NCI-H345 (cell line): ENCODE data around the gene CACNB4.

Source experiments
- DNase-seq: peaks from one replicate; lab custom pipeline; 2025; lab: John Stamatoyannopoulos, UW

Gene CACNB4

DNA sequence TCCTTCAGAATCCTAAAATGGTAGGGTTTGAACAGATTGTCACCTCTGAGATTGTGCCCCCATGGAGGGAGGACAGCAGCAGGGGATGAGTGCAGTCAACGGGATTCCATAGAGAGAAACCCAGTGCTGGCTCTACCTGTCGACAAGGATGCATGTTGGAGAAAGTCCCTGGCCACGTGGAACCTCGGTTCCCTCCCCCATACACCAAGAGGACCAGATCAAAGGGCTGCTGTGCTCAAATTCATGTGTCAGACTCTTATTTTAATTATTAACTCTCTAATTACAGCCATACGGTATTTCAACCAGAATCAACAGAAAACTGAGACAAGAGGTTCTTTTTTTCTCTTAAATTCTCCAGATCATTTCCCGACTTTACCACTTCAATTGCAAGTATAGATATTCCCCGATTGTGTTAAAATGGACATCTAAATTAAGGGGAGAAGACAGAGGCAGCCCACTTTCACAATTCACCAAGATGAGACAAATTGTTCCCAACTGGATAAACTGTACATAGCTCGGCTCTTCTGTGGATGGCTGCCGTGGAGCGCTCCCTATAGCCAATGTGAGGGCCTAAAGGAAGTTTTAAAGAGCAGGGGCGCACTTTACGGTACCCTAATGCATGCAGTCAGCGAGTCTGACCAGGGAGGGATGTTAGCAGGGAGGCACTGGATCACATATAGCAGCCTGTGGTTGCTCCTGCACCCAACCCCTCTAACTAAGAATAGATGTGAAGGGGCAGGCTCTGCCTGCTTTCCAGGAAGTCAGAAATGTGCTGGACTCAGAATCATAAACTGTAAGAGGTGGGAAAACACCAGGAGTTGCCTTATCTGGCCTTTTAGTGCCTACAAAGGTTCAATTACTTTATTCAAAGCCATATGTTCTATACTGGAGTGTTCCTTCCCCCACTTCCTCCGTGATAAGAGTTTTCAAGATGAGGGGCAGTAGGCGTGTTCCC is 123.1 kb downstream of the CACNB4 start:
- DNase-seq, result no peak

DNA sequence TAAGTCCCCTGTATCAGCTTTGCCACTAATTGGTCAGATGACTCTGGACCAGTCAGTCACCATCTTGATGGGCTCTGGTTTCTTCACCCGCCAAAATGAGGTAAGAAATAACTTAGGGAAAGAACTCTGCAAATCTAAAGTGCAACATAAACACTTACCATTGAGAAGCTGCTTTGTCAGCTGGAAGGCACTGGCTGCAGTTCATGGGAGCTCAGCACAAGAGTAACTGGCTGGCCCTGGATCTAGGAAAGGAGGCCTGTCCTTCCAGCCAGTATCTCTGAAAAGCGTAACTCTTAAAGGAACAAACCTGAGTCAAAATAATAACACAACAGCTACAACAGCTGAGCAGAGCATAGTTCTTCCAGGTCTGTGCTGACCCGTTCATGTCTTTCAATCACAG is 123.9 kb downstream of the CACNB4 start:
- DNase-seq, result no peak

DNA sequence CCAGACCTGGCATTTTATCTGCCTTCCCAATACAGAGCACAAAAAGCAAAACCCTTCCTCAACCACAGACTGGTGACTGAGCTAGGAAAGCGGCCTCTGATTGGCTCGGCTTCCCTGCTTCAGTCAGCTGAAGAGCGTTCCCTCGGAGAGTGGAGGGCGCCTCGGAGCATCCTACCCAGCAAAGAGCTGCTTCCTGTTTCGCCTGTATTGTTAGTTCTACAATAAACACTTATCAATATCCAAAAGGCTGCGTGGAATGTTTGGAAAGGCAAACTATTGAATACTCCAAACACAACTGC is 125.0 kb downstream of the CACNB4 start:
- DNase-seq, result peak; percentile 86

DNA sequence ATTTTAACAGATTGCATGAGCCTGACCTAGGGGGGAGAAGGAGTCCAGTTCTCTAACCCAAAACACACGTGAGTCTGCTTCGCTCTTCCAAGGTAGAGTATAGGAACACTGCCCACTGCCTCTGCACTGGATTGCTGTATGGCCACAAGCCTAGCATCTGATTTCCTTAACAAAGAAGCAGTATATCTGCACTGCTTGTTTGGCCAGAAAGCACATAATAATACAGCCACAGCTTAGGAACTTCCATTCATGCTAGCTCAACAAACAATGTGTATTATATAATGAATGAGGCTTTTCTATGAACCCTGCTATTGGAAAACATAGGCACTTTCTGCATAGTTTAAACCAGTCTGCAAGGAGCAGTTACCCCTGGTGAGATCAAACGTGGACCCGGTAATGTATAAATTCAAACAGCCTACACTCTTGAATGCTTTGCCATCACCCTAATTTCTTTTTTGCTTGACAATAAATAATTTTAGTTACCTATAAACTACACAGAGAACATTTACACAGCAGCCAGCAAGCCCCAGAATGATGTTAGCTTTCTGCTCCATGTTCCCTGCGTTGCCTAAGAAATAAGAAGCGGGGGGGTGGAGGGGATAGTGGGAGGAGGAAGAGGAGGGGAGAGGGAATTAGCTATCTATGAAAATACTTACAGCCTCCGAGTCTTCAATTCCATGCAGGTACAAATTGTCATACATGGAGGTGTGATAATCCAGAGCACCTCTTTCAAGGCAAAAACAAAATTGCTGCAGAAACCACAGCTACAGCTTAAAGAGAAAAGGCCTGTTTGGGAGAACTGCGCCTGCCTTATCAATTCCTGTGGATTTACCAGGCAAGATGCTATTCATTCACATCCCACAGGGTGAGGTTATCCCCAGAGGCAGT is 125.6 kb downstream of the CACNB4 start:
- peak; percentile 47 for DNase-seq

DNA sequence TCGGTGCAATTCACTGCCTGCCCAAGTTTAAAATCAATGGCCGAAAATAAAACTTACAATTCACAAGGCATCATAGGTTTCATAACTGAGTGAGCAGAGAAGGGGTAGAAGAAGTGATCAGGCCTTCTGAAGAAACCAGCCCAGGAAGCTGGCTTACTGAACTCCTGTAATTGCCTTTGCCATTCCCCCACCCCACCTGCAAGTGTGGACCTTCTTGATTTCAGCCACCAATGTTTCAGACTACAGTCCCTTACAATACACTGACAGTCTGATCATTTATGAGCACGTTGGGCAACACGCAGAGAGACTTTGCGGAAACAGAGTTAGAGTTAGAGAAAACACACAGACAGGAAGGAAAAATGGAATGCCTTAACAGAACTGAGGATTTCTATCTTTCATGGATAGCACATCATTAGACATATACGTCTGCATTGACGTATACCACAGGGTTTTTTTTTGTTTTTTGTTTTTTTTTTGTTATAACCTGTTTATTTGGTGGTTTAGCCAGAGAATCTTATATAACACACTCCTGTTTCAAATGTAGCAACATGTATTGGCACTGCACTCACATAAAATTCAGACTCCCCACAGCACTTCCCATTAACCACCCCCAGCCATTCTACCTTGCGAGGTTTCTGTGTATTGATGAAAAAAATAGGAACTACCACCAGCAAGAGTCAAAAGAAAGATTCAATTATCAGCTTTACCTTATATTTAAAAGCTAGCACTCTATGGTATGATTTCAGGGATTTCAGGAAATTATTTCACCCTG is 126.4 kb downstream of the CACNB4 start:
- DNase-seq, result no peak

DNA sequence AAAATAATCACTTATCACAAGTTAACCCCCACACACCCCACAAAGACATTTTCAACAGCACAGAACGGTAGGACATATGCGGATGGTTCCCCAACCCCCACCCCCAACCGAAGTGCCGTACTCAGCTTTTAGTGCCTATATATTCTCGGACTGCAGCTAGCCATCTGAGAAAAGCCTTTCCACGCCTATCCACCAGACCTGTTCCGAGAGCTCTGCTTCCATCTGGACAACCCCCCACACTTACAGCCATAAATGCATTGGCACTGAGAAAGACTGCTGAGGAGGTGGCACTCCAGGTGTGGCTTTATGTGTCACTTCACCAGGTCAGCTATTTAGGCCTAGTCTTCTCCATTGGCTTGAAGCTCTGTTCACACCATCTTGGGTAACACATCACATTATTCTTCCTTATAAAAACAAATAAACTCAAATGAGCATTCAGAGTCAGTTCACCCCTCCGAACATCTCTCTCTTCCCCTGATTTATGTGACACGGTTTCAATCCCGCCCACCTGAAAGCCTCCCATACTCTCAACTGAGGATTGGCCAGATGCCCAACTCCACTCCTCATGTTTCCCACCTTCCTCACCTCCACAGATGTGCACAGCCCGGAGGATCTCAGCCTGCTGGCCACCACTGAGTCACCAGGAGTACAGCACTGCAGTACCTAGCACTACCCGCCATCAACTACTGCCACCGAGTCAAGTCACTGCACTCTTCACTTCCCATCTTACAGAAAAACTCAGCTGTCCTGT is 127.4 kb downstream of the CACNB4 start:
- DNase-seq, result no peak

DNA sequence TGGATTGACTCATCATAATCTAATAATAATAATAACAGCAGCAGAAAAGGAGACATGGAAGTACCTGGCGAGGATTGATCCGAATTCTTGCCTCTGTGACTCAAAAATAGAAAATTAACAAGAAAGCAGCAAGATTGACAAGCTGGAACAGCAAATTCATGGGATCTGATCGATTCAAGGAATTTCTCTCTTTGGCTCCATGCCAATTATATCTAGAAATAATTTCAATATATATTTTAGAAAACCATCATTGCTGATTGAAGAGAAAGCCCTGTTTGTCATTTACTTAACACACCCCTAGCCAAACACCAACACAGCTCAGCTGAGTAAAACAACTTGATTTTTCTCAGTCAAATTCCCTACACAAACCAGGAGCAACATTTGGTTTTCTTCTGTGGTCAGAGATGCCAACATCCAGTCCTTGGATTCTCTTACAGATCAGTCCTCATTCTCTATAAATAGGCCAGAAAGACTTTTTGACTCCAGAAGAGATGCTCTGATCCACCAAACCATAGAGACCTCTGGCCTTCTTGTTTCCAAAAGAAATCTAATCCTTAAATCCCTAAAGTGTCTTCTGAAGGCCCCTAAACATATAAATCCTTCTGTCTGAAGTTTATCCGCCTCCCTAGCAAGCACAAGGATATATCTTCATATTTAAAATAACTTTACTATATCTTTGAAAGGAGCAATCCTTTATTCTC is 129.9 kb downstream of the CACNB4 start:
- no peak for DNase-seq

DNA sequence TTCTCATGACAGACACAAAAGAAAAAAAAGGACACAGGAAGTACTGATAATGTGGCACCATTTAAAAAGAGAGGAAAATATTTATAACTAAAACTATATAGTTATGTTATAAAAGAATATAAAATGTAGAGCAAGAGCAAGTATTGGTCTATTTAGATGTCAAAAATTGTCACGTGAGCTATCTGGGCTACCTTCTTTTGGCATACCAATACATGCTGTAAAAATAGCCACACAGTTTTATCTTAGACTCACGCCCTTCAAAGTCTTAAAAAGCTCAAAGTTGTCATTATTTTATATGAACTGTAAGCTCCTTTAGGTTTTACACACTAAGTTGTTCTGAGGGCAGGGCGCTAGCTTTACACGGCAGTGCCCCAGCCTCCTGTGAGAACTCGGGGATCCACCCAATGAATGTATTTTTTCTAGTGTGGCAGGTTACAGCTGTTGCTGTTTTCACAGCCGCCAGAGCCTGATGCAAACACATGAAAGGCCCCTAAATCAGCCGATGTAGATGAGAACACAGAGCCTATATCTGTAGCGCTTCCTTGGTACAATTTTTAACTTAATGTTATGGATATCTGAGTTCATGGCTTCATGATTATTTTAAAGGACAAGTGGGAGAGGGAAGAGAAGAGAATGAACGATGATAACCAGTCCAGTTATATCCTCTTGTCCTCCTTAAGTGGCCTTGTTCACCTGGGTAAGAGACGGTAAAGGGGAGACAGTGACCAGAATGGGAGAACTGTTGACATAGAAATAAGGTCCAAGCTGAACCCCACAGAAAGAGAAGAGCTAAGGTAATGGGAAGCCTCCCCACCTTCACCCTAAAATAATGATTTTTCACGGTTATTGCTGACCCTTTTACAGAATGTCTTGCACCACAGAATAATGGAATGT is 130.8 kb downstream of the CACNB4 start:
- DNase-seq, result no peak

DNA sequence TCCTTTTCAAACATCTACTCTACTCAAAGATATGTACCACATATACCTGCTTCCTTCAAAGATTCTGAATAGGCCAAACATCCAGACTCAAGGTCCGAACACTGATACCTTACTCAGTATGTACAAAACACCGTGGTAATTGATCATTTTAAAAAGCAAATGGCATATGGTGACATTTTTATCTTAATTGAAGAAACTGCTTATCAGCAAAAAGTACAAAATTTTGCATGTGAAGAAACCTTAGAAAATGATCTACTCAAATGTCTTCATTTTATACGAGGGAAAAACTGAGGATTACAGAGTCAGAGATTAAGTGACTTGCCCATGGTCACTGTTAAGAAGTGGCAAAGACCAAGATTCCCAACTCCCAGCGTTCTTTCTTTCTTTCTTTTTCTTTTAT is 133.0 kb downstream of the CACNB4 start:
- no peak for DNase-seq

DNA sequence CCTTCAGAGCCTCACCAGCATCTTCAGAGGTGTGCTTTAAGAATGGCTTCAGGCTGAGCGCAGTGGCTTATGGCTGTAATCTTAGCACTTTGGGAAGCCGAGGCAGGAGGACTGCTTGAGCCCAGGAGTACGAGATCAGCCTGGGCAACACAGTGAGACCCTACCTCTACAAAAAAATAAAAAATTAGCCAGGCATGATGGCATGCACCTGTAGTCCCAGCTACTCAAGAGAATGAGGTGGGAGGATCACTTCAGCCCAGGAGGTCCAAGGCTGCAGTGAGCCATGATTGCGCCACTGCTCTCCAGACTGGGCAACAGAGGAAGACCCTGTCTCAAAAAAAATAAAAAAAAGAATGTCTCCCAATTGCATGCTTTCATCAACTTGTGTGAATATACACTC is 137.3 kb downstream of the CACNB4 start:
- no peak for DNase-seq

DNA sequence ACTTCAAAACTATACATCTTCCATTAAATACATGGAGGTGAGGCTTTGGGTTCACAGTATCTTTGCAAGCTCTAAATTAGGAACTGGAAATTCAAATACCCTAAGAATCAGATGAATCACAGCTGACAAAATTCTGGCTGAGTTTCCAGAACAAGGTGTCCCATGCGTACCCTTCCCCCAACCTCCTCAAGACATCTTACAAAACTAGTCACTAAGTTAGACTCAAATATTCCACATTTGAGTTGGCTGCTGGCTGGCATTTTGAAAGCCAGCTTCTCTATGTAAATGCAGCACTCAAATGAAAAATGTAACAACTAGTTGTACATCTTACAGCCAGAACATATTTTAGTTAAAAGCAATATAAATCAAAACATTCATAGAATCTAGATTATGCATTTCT is 139.6 kb downstream of the CACNB4 start:
- no peak for DNase-seq

DNA sequence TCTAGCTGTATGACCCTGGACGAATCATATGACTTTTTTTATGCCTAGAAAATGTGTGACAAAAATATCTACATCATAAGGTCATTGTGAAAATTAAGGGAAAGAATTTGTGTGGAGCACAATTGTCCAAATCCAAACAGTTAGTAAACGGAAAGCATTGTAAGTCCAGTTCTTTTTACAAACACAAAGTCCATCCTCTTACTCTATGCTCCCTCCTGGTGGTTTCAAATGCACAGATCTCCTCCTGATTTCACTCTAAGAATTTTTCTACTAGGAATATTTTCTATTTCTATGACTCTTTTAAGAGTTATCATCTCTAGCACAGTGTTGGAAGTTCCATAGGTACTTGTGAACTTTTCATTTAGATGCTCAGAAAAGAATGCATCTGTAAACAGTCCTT is 145.4 kb downstream of the CACNB4 start:
- DNase-seq, result no peak

DNA sequence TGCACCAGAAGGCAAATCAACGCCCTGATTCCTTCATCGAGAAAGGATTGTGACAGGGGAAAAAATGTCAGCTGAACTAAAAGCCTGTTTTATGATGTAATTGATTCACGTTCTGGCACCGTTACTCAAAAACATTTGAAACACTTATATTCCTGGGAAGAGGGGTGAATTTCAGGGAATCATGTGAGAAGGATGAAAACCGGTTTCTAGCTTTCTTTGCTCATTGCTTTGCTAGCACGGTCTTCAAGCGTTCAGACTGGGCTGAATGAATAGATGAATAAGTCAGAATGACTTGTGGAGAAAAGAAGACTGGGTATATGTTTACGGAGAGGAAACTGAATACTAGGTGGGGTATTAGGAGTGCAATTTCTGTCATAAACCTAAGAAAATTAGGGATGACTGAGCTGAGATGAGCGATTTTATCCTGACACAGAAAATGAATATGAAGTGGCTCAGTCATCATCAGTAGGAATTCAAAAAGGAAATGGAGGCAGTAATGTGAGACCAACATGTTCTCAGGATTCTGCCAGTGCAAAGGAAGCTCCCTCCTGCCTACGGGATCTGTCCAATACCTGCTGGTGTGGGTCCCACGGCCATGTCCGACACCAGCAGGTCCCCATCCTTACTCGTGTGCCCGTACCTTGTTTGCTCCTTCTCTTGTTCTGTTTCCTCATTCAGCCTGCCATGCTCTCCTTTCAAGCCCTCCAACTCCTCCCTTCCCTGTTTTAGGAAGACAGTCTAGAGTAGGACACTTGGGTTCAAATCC is 146.0 kb downstream of the CACNB4 start:
- DNase-seq, result no peak

DNA sequence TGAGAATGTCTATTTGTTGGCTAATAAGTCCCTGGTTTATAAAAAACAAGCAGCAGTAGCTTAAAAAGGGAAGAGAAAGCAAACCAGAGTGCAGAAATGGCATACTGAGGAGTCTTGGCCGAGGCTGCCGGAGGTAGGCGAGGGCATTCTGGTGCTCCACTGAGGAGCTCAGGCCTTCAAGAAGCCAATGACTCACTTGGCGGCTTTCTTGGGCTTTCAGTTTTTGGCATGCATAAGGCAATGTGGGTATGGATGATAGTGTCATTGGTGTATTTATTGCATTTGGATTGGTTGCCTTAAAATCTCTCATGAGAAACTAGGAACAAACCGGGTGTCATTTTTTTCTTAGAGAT is 151.1 kb downstream of the CACNB4 start:
- DNase-seq, result no peak

DNA sequence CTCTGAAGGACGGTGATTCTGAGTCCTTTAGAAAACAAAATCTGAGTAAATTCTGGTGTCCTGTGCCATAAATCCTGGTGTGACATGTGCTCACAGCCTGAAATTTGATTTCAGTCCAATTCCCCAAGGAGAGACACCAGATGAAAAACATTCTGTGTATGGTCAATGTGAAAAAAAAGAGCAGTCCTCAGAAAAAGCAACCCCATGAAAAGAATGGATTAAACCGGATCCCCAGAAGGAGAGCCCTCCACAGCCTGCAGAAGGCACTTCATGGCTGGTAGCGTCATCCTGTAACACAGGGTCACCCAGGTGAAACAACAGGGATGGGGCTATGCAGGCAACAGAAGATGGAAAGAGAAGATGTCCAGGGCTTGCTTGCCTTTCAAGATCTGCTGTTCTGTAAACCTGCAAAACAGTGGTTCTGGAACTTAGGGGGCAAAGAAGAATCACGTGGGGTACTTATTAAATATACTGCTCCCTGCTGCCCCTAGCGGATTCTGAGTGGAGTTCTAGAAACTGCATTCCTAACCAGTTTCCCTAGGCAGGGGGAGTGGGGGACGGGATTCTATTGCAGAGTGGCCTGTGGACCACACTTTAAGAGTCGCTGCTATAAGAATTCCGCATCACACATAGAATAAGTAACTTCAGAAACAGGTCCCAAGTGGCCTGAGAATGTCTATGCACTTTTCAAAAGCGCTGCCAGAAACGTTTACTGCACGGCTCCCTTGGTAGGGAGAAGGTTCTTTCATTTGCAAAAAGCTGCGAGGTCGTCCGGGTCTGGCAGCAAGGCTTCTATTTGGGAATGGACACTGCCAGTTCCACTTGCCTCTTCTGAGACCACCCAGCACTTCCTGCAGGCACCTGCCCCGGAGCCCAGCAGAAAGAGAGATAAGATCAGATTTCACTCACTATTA is 151.7 kb downstream of the CACNB4 start:
- no peak for DNase-seq

DNA sequence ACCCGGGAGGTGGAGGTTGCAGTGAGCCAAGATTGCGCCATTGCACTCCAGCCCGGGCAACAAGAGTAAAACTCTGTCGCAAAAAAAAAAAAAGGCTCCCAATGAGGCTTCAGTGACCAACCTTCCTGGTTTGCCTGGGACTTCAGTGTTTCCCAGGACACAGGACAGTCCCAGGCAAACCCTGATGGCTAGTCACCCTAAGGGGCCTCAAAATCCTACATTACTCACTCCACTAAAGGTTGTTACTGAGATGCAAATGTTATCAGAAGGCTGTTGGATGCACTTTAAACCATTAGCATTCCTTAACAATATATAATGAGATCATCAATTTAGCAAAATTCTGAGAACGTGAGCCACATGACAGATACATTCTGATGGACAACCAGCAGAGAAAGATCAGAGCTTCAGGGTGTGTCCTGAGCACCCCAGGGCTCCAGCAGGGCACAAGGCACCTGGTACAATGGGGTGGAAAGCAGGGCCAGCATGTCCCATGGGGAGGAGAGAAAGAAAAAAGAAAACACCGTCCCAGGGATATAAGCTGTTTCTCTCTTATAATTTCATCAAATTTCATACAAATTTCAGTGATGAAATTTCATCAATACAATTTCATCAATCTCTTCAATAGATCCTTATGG is 152.5 kb downstream of the CACNB4 start:
- no peak for DNase-seq

DNA sequence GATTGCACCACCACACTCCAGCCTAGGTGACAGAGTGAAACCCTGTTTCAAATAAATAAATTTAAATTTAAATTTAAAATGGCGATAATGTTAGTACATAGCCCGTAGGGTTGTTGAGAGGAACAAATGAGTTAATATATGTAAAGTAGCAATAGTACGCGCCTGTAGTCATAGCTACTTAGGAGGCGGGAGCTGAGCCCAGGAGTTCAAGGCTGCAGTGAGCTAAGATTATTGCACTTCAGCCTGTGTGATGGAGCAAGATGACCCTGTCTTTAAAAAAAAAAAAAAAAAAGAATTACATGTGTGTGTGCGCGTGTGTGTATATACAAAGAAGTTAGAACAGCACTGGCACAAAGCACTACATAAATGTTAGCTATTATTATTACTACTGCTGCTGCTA is 153.2 kb downstream of the CACNB4 start:
- no peak for DNase-seq

DNA sequence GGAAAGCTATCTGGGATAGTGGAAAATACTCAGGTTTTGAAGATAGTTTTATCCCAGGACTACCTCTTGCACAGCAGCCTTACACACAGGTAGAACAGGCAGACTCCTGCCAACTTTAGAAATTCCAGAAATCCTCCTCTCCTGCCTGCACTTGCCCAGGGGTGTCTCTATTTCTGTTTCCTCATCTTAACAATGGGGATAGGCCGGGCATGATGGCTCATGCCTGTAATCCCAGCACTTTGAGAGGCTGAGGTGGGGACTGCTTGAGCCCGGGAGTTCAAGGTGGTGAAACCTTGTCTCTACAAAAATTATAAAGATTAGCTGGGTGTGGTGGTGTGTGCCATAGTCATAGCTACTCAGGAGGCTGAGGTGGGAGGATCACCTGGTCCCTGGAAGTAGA is 153.7 kb downstream of the CACNB4 start:
- no peak for DNase-seq
